OCI-M1 (cell line): Measurements from ENCODE around the gene ARAF.
"Not testable (repeated sequence)": the region's sequence is repeated elsewhere in the genome, so short reads cannot be mapped to it uniquely, and the experiment has no call there.

Experiments
- DNase-seq: peaks from one replicate; lab custom pipeline; 2025; lab: John Stamatoyannopoulos, UW

The ARAF gene

GRCh38 chrX:47586043-47586787, 25.2 kb downstream of the ARAF start:
- no peak for DNase-seq

GRCh38 chrX:47587091-47587891, 26.3 kb downstream of the ARAF start:
- DNase-seq: no peak

- DNase-seq: no peak
Measured at GRCh38 chrX:47587906-47588735, 27.1 kb downstream of the ARAF start.

DNA sequence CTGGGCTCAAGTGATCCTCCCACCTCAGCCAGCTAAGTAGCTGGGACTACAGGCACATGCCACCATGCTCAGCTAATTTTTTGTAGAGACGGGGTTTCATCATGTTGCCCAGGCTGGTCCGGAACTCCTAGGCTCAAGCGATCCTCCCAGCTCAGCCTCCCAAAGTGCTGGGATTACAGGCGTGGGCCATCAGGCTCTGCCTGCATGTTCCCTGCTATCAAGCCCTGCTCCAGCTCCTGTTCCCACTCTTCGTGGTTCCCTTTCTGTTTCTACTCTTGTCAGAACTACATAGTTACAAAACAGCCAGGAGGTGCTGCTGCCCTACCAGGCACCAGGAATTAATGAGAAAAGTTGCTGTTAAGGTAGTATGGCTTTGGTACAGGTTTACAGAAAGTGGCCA, 30.0 kb downstream of the ARAF start:
- no peak for DNase-seq

DNA sequence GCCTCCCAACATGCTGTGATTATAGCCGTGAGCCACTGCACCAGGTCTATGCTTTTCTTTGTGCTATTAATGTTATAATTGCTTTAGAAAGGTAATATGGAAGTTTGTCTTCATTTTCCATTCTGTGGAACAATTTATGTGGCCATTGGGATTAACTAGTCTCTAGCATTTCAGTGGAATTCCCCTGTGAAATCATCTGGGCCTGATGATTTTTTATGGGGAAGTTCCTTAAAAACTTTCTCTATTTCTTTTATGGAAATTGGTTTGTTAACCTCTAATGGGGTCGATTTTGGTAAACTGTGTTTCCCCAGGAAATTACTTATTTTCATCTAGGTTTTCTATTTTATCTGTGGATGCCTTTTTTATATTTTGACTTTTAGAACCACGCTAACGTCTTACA, 32.5 kb downstream of the ARAF start:
- no peak for DNase-seq

GRCh38 chrX:47595716-47596251, 34.8 kb downstream of the ARAF start:
- DNase-seq: peak; percentile 12

DNA sequence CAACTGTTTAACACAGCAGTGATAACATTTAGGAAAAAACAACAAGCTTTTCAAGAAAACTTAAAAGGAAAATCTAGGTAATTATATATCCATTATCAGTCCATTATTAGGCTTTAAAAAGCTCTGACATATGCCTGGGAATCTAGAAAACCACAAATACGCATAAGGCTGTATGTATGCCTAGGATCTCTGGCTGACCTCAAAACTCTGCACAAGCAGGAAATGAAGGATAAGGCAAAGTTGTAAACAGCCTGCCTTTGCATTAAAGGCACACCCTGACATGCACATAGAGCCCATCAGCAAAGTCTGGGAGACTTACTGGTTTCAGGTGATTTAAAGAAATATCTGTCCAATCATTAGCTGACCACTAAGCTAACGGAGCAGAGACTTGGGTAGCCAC, 35.3 kb downstream of the ARAF start:
- DNase-seq: no peak

DNA sequence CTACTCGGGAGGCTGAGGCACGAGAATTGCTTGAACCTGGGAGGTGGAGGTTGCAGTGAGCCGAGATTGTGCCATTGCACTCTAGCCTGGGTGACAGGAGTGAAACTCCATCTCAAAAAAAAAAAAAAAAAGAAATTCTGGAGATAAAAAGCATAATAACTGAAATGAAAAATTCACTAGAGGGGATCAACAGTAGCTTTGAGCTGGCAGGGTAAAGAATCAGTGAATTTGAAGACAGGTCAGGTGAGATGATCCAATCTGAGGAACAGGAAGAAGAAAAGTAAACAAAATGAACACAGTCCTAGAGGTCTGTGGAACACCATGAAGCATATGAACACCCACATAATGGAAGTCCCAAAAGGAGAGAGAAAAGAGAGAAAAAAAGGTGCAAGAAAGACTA, 36.2 kb downstream of the ARAF start:
- no peak for DNase-seq

GRCh38 chrX:47603125-47603524, 42.1 kb downstream of the ARAF start:
- DNase-seq: not testable (repeated sequence)

DNA sequence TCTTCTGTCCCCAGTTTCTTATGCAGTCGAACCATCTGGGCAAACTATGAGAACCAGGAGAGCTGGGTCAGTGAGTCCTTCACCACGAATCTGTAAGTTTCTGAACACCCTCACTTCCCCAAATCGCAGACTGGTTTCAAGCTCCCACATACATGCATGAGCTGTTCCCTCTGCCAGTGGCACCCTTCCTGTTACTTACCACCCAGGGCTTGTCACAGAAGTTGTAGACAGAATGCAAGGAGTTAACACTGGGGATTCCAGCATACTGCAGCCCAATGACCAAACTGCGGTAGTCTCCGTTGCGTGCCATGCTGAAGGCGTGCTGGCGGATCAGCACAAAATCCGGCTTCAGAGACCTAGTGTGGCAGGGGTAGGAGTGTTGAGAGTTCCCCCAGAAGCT, 44.0 kb downstream of the ARAF start:
- no peak for DNase-seq

GRCh38 chrX:47607091-47607490, 46.1 kb downstream of the ARAF start:
- DNase-seq: no peak

GRCh38 chrX:47608130-47608810, 47.3 kb downstream of the ARAF start:
- peak; percentile 36 for DNase-seq

DNA sequence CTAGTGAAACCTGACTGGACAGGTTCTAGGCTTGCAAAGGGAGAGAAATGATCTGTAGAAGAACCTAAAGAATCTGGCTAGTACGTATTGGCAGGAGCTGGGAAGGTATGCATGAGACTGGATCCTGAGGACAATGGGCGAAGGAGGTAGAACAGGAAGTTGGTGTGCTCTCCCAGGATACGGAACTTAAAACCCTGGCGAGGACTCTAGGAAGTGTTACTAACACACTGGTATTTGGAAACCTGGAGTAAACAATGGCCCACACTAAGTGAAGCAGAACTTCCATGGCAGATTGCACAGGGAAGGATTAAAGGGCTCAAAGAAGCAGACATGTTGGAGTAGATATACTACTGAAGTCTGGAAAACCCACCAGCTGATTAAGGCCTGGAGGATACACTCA, 49.5 kb downstream of the ARAF start:
- DNase-seq: no peak

- no peak for DNase-seq
Measured at GRCh38 chrX:47611489-47611888, 50.5 kb downstream of the ARAF start.

- DNase-seq: no peak
Measured at GRCh38 chrX:47611926-47612325, 50.9 kb downstream of the ARAF start.

GRCh38 chrX:47612418-47612817, 51.4 kb downstream of the ARAF start:
- DNase-seq: no peak

- DNase-seq: peak; percentile 2
Measured at GRCh38 chrX:47613082-47613481, 52.1 kb downstream of the ARAF start.

DNA sequence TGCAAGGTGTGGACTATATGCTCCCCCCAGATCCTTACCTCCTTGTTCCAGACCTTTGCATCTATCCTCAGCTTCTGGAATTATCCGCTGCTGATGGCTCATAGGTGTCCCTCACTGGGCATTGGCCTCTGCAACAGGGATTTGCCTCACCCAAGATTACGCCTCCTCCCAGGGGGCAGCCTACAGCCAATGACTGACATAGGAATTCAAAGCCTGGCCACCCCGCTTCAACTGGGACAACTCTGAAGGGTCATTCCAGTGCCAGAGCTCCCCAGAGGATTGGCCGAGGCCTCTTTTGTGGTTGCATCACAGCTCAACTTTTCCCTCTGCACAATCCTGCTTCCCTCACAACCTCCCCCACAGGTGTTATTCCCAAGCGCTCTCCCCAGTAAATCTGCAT, 53.6 kb downstream of the ARAF start:
- no peak for DNase-seq

DNA sequence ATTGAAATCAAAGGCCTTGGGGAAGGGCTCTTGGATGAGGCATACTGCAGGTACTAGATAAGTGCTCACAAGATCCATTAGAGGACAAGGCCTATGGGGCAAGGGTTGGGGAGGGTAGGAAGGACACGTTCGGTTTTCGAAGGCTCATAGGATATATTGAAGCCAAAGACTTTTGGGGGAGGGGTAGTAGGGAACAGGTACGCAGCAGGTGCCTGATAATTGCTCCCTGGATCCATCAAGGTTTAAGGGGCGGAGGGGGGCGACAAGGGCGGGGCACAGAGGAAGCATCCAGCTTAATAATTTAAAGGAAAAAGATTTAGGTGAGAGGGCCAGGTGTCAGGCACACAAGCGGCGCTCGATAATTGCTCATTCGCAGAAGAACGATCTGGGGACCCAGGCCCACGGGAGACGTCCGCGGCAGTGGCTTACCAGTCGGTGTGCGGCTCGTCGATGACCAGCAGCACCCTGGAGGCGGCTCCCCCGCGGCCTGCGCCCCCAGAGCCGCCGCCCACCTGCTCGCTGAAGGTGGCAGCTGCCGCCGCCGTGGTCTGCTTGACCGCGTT, 58.0 kb downstream of the ARAF start:
- DNase-seq: no peak

- DNase-seq: peak; percentile 89
Measured at GRCh38 chrX:47619486-47620302, 58.7 kb downstream of the ARAF start, which contains the start of gene SYN1. Gene SYN1, minus strand, starts transcription at chrX:47619857. Its CDS starts 129 bp downstream, at chrX:47619728.
